HG03521 (cell line): ENCODE results near the gene CCNB2.
"Not testable (repeated sequence)": the region's sequence is repeated elsewhere in the genome, so short reads cannot be mapped to it uniquely, and the experiment has no call there.

Experiments used
- ATAC-seq: cut with Tn5 transposase; IDR thresholded peaks from one replicate; pipeline ENCODE4 v1.9.1; 2021; ENCODE audit warnings: mild to moderate bottlenecking, moderate library complexity; ENCODE audit not compliant: unreplicated experiment

Gene CCNB2

GRCh38 chr15:59131969-59132562 is 27.1 kb downstream of the CCNB2 start:
- ATAC-seq, result no peak

GRCh38 chr15:59133929-59134427 is 29.0 kb downstream of the CCNB2 start:
- ATAC-seq, result no peak

- no peak for ATAC-seq
Measured at GRCh38 chr15:59137566-59137965, 32.6 kb downstream of the CCNB2 start.

- ATAC-seq, result no peak
Measured at GRCh38 chr15:59138243-59138642, 33.3 kb downstream of the CCNB2 start.

GRCh38 chr15:59140422-59141226 is 35.7 kb downstream of the CCNB2 start:
- ATAC-seq, result no peak

- no peak for ATAC-seq
Measured at GRCh38 chr15:59143281-59143680, 38.3 kb downstream of the CCNB2 start.

- ATAC-seq, result not testable (repeated sequence)
Measured at GRCh38 chr15:59144594-59144993, 39.6 kb downstream of the CCNB2 start.

GRCh38 chr15:59147666-59148065 is 42.7 kb downstream of the CCNB2 start:
- no peak for ATAC-seq

- no peak for ATAC-seq
Measured at GRCh38 chr15:59148153-59148833, 43.3 kb downstream of the CCNB2 start.

- no peak for ATAC-seq
Measured at GRCh38 chr15:59150185-59150584, 45.2 kb downstream of the CCNB2 start.

GRCh38 chr15:59152694-59153450 is 47.9 kb downstream of the CCNB2 start:
- no peak for ATAC-seq

- no peak for ATAC-seq
Measured at GRCh38 chr15:59153466-59153865, 48.5 kb downstream of the CCNB2 start.

- ATAC-seq, result no peak
Measured at GRCh38 chr15:59154243-59154642, 49.3 kb downstream of the CCNB2 start.

- ATAC-seq, result no peak
Measured at GRCh38 chr15:59155431-59155830, 50.5 kb downstream of the CCNB2 start.

- no peak for ATAC-seq
Measured at GRCh38 chr15:59157396-59157795, 52.5 kb downstream of the CCNB2 start.

- no peak for ATAC-seq
Measured at GRCh38 chr15:59157840-59158700, 53.1 kb downstream of the CCNB2 start.

- no peak for ATAC-seq
Measured at GRCh38 chr15:59158701-59159034, 53.7 kb downstream of the CCNB2 start.

- no peak for ATAC-seq
Measured at GRCh38 chr15:59159210-59159609, 54.3 kb downstream of the CCNB2 start.

- ATAC-seq, result no peak
Measured at GRCh38 chr15:59160880-59161593, 56.1 kb downstream of the CCNB2 start.

- ATAC-seq, result not testable (repeated sequence)
Measured at GRCh38 chr15:59162080-59162479, 57.1 kb downstream of the CCNB2 start.
